ENCODE data around the gene ARSB.
A peak's percentile ranks its signal among the peaks of the same experiment; 100 is the strongest.

ARSB gene

DNA sequence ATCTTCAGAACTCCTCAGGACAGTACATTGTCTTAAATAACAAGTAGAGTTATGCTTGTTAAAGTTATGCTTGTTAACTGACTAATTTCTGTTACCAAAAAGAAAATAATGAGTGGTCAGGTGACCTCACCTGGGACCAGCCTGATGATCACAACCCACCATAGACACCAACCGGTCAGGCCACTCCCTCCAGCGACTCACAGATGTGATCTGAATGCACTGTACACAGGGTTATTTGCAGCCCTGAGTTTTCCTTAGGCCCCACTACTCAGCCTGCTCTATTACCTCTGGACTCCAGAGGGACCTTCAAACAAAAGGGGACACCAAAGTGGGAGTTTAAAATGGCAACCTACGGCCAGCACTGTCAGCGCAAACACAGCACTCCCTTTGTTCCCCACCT is 55.3 kb downstream of the ARSB start:
- peaks cover 4 to 7% of the 10 kb centered on the region in 2 experiments for H3K4me1 ChIP-seq (ENCODE audit: control insufficient read depth in 1 of 2, insufficient read depth in 2 of 2, low read length in 2 of 2)
- H2BK5ac ChIP-seq (ENCODE audit: low read depth, low read length, poor library complexity): no peak overlapping the region
- no peak overlapping the region for H4K8ac ChIP-seq (ENCODE audit: low read depth, low read length)
- H2BK12ac ChIP-seq (ENCODE audit: low read length): no peak overlapping the region
- H4K91ac ChIP-seq (ENCODE audit: low read depth, low read length): no peak overlapping the region
- no peak for DNase-seq
- H3K23ac ChIP-seq (ENCODE audit: low read length): no peak overlapping the region
- H2BK120ac ChIP-seq (ENCODE audit: insufficient read depth, low read length, poor library complexity): no peak overlapping the region
- no peak overlapping the region for H3K18ac ChIP-seq (ENCODE audit: low read length)
- H3K9ac ChIP-seq (ENCODE audit: low read length): no peak overlapping the region
- peak overlapping the region; percentile 56 for H4K12ac ChIP-seq (ENCODE audit: low read depth, low read length)
- no peaks in the 10 kb centered on the region for H3K79me2 ChIP-seq (ENCODE audit: control insufficient read depth, insufficient read depth, low read length, poor library complexity)
- no peak overlapping the region for H3K27ac ChIP-seq (ENCODE audit: low read depth, low read length)
- no peak overlapping the region for H2AK5ac ChIP-seq (ENCODE audit: low read length)
- H3K14ac ChIP-seq (ENCODE audit: low read length): no peak overlapping the region
- H3K27me3 ChIP-seq (ENCODE audit: insufficient read depth, low read length): no peaks in the 10 kb centered on the region
- H3K4me2 ChIP-seq (ENCODE audit: low read length): no peak overlapping the region
- H3K36me3 ChIP-seq (ENCODE audit: control insufficient read depth in 1 of 2, insufficient read depth in 2 of 2, low read length in 2 of 2): no peaks in the 10 kb centered on the region
- no peaks in the 10 kb centered on the region for H3K79me1 ChIP-seq (ENCODE audit: low read length)
- no peak overlapping the region for H3K4me3 ChIP-seq (ENCODE audit: low read depth, low read length)
- no peaks in the 10 kb centered on the region for H3K9me3 ChIP-seq (ENCODE audit: insufficient read depth, low read depth, low read length)
- no peak overlapping the region for H2AFZ ChIP-seq (ENCODE audit: insufficient read depth, low read length, poor library complexity)
- no peak overlapping the region for H3K4ac ChIP-seq (ENCODE audit: low read depth, low read length)
- no CpG with 5 or more reads among the region's 4 CpGs for WGBS (ENCODE audit: extremely low coverage, insufficient coverage, insufficient read length)

GRCh38 chr5:78927657-78928282 is 57.3 kb downstream of the ARSB start:
- Histone ChIP-seq H3K79me1 (ENCODE audit: low read length) (no peaks in the 10 kb centered on the region), H3K27ac (ENCODE audit: low read depth, low read length) (peak overlapping the region; percentile 20), H3K9ac (ENCODE audit: low read length) (no peak overlapping the region), H2AK5ac (ENCODE audit: low read length) (no peak overlapping the region), H4K8ac (ENCODE audit: low read depth, low read length) (no peak overlapping the region), H3K79me2 (ENCODE audit: control insufficient read depth, insufficient read depth, low read length, poor library complexity) (no peaks in the 10 kb centered on the region), H3K14ac (ENCODE audit: low read length) (no peak overlapping the region), H3K4me3 (ENCODE audit: low read depth, low read length) (no peak overlapping the region), H3K9me3 (ENCODE audit: insufficient read depth, low read depth, low read length) (no peaks in the 10 kb centered on the region), H3K23ac (ENCODE audit: low read length) (no peak overlapping the region), H3K18ac (ENCODE audit: low read length) (no peak overlapping the region), H4K91ac (ENCODE audit: low read depth, low read length) (peak overlapping the region; percentile 1), H3K4me2 (ENCODE audit: low read length) (no peak overlapping the region), H2BK5ac (ENCODE audit: low read depth, low read length, poor library complexity) (no peak overlapping the region), H3K27me3 (ENCODE audit: insufficient read depth, low read length) (no peaks in the 10 kb centered on the region), H3K4ac (ENCODE audit: low read depth, low read length) (no peak overlapping the region), H3K4me1 (ENCODE audit: control insufficient read depth in 1 of 2, insufficient read depth in 2 of 2, low read length in 2 of 2) (peaks cover 4 to 7% of the 10 kb centered on the region in 2 experiments), H2BK120ac (ENCODE audit: insufficient read depth, low read length, poor library complexity) (no peak overlapping the region), H3K36me3 (ENCODE audit: control insufficient read depth in 1 of 2, insufficient read depth in 2 of 2, low read length in 2 of 2) (no peaks in the 10 kb centered on the region), H2BK12ac (ENCODE audit: low read length) (no peak overlapping the region), H2AFZ (ENCODE audit: insufficient read depth, low read length, poor library complexity) (no peak overlapping the region), H4K12ac (ENCODE audit: low read depth, low read length) (no peak overlapping the region)
- DNase-seq: no peak
- no CpG with 5 or more reads among the region's 3 CpGs for WGBS (ENCODE audit: extremely low coverage, insufficient coverage, insufficient read length)

DNA sequence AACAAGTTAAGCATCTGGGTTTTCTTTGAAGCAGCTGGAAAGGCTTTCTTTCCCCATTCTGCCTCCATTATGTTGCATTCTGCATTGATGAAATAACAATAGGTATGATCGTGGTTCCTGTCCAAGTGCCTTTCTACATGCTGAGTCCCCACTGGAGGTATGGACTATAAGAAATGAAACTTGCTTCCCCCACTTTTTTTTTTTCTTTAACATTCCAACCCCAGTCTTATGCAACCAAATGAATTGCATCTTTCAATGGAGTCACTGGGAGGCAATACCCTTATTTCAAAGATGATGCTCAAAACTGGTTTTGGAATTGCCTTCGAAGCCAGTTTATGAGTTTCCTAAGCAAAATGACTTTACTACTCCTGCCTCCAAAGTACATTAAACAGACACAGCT is 58.9 kb downstream of the ARSB start:
- Histone ChIP-seq H3K4me3 (ENCODE audit: low read depth, low read length) (no peak overlapping the region), H3K27ac (ENCODE audit: low read depth, low read length) (no peak overlapping the region), H4K91ac (ENCODE audit: low read depth, low read length) (no peak overlapping the region), H3K27me3 (ENCODE audit: insufficient read depth, low read length) (no peaks in the 10 kb centered on the region), H2BK120ac (ENCODE audit: insufficient read depth, low read length, poor library complexity) (no peak overlapping the region), H2AFZ (ENCODE audit: insufficient read depth, low read length, poor library complexity) (no peak overlapping the region), H2BK5ac (ENCODE audit: low read depth, low read length, poor library complexity) (no peak overlapping the region), H3K18ac (ENCODE audit: low read length) (no peak overlapping the region), H3K4me2 (ENCODE audit: low read length) (no peak overlapping the region), H3K36me3 (ENCODE audit: control insufficient read depth in 1 of 2, insufficient read depth in 2 of 2, low read length in 2 of 2) (no peaks in the 10 kb centered on the region), H3K4ac (ENCODE audit: low read depth, low read length) (no peak overlapping the region), H3K9me3 (ENCODE audit: insufficient read depth, low read depth, low read length) (no peaks in the 10 kb centered on the region), H3K79me2 (ENCODE audit: control insufficient read depth, insufficient read depth, low read length, poor library complexity) (no peaks in the 10 kb centered on the region), H3K23ac (ENCODE audit: low read length) (no peak overlapping the region), H3K14ac (ENCODE audit: low read length) (no peak overlapping the region), H3K9ac (ENCODE audit: low read length) (no peak overlapping the region), H3K79me1 (ENCODE audit: low read length) (no peaks in the 10 kb centered on the region), H3K4me1 (ENCODE audit: control insufficient read depth in 1 of 2, insufficient read depth in 2 of 2, low read length in 2 of 2) (peaks cover 4 to 7% of the 10 kb centered on the region in 2 experiments), H4K8ac (ENCODE audit: low read depth, low read length) (no peak overlapping the region), H2BK12ac (ENCODE audit: low read length) (no peak overlapping the region), H4K12ac (ENCODE audit: low read depth, low read length) (no peak overlapping the region), H2AK5ac (ENCODE audit: low read length) (no peak overlapping the region)
- no CpG with 5 or more reads among the region's 2 CpGs for WGBS (ENCODE audit: extremely low coverage, insufficient coverage, insufficient read length)
- DNase-seq: peak in 1 of 2 donors; percentile 4

DNA sequence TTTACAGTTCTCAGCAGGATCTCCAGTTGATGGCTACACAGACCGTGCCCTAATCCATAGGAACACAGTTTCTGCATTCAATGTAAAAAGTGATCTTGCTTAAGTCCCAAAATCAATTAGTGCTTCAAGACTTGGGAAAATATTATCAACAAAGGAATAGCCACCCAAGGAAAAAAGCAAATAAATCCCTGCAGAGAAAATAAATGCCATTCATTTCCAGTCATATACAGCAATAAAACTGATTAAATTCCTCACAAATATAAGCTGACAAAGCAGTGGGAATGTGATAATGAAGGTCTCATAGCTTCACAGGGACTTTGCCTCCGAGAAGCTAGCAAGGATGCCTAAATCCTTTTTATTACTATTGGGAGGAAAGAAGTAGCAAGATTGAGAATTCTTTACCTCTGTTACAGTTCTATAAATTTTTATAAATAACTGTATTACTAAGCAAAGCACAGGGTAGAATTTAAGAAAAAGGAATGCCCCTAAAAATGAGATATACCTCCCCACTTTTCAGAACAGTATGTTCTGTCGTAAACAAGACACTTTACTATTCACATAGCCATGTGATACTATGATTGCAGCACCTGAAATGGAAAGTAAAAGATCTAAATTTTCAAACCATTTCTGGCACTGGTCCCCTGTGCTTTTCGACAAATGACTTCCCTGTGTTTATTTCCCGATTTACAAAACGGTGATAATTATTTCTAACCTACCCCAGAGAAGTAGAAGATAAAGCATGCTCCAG is 59.8 kb downstream of the ARSB start:
- Histone ChIP-seq H3K4me1 (ENCODE audit: control insufficient read depth in 1 of 2, insufficient read depth in 2 of 2, low read length in 2 of 2) (peaks cover 4 to 7% of the 10 kb centered on the region in 2 experiments), H3K27me3 (ENCODE audit: insufficient read depth, low read length) (no peaks in the 10 kb centered on the region), H3K79me1 (ENCODE audit: low read length) (no peaks in the 10 kb centered on the region), H4K91ac (ENCODE audit: low read depth, low read length) (no peak overlapping the region), H3K4ac (ENCODE audit: low read depth, low read length) (no peak overlapping the region), H4K8ac (ENCODE audit: low read depth, low read length) (no peak overlapping the region), H3K23ac (ENCODE audit: low read length) (no peak overlapping the region), H2BK12ac (ENCODE audit: low read length) (no peak overlapping the region), H3K79me2 (ENCODE audit: control insufficient read depth, insufficient read depth, low read length, poor library complexity) (no peaks in the 10 kb centered on the region), H4K12ac (ENCODE audit: low read depth, low read length) (no peak overlapping the region), H3K18ac (ENCODE audit: low read length) (no peak overlapping the region), H3K9me3 (ENCODE audit: insufficient read depth, low read depth, low read length) (no peaks in the 10 kb centered on the region), H2BK120ac (ENCODE audit: insufficient read depth, low read length, poor library complexity) (no peak overlapping the region), H2AK5ac (ENCODE audit: low read length) (no peak overlapping the region), H2BK5ac (ENCODE audit: low read depth, low read length, poor library complexity) (no peak overlapping the region), H3K4me3 (ENCODE audit: low read depth, low read length) (no peak overlapping the region), H3K14ac (ENCODE audit: low read length) (no peak overlapping the region), H3K9ac (ENCODE audit: low read length) (no peak overlapping the region), H3K27ac (ENCODE audit: low read depth, low read length) (no peak overlapping the region), H3K36me3 (ENCODE audit: control insufficient read depth in 1 of 2, insufficient read depth in 2 of 2, low read length in 2 of 2) (no peaks in the 10 kb centered on the region), H2AFZ (ENCODE audit: insufficient read depth, low read length, poor library complexity) (no peak overlapping the region), H3K4me2 (ENCODE audit: low read length) (no peak overlapping the region)
- WGBS (ENCODE audit: extremely low coverage, insufficient coverage, insufficient read length): no CpG with 5 or more reads among the region's 6 CpGs
- no peak for DNase-seq

All from trophoblast cell (in vitro differentiated cells and primary cell).